Measurements from ENCODE around the gene PRSS36. TPM values are rescaled to one million over a fixed set of nuclear protein-coding genes. Genes with fewer than 3 reads are reported as not detected.
"Not testable (repeated sequence)": the region's sequence is repeated elsewhere in the genome, so short reads cannot be mapped to it uniquely, and the experiment has no call there.

Gene PRSS36
- total RNA-seq, 1 donor = 1.1 TPM

- peak; percentile 95 to 99 (median 99) for DNase-seq (ENCODE audit: low read depth in 2 of 3, low spot score in 2 of 3)
Measured at GRCh38 chr16:31142109-31143010, 7.5 kb downstream of the PRSS36 start.

- no peak for DNase-seq (ENCODE audit: low read depth in 2 of 3, low spot score in 2 of 3)
Measured at GRCh38 chr16:31141489-31142108, 8.3 kb downstream of the PRSS36 start.

GRCh38 chr16:31141071-31141469 lies 8.8 kb downstream of the PRSS36 start:
- not testable (repeated sequence) for DNase-seq (ENCODE audit: low read depth in 2 of 3, low spot score in 2 of 3)

- DNase-seq (ENCODE audit: low read depth in 2 of 3, low spot score in 2 of 3) = no peak
Measured at GRCh38 chr16:31138621-31139578, 11.0 kb downstream of the PRSS36 start.

DNA sequence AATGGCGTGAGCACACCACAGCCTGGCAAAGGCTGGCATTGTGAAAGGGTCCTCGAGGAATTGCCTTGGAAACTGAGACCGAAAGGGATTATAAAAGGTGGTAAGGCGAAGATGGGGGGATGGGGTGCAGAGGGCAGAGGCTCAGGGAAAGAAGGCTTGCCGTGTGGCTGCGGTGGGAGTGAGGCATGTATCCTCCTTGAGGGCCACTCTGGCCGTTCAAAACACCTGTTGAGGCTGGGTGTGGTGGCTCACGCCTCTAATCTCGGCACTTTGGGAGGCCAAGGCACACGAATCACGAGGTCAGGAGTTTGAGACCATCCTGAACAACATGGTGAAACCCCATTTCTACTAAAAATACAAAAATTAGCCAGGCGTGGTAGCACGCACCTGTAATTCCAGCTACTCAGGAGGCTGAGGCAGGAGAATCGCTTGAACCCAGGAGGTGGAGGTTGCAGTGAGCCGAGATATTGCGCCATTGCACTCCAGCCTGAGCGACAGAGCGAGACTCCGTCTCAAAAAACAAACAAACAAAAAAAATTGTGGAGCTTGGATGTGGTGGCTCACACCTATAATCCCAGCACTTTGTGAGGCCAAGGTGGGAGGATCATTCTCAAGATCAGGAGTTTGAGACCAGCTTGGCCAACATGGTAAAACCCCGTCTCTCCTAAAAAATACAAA lies 12.9 kb downstream of the PRSS36 start:
- DNase-seq (ENCODE audit: low read depth in 2 of 3, low spot score in 2 of 3) = not testable (repeated sequence)

GRCh38 chr16:31136287-31136662 lies 13.6 kb downstream of the PRSS36 start:
- no peak for DNase-seq (ENCODE audit: low read depth in 2 of 3, low spot score in 2 of 3)

DNA sequence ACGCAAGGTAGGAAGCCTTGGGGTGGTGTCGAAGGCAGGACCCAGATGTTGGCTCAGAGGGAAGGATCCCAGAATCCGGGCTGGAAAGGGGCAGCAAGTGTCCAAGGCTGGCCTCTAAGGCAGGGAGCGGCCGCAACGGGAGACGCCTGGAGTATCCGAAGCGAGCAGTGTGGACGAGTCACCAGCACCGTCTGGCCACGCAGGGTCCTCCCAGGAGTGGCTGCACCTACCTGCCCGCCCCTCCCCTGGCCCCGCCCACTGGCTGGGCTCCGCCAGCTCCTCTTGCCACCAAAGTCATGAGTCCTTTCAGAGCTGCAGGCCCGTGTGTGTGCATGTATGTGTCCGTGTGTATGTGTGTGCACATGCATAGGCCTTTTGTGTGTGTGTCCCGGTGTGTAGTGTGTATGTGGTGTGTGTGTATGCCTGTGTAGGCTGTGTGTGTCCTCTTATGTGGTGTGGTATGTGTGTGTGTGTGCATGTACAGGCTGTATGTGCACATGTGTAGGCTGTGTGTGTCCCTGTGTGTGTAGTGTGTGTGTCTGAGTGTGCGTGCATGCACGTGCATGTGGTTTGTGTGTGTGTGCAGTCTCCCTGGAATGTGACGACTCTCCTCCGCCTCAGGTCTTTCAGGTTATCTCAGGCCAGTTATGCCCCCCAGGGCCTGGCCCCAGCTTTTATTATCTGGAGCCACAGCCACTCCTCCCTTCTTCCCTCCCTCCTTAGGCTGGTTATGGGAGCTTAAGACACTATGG lies 14.2 kb downstream of the PRSS36 start, which contains the start of gene PRSS8:
PRSS8 (minus strand) TSS at position 193 of the 752 bp plus-strand sequence. CDS start 229 bp downstream, outside the sequence.
- no peak for DNase-seq (ENCODE audit: low read depth in 2 of 3, low spot score in 2 of 3)

- DNase-seq (ENCODE audit: low read depth in 2 of 3, low spot score in 2 of 3) = no peak
Measured at GRCh38 chr16:31134625-31135534, 15.0 kb downstream of the PRSS36 start.

DNA sequence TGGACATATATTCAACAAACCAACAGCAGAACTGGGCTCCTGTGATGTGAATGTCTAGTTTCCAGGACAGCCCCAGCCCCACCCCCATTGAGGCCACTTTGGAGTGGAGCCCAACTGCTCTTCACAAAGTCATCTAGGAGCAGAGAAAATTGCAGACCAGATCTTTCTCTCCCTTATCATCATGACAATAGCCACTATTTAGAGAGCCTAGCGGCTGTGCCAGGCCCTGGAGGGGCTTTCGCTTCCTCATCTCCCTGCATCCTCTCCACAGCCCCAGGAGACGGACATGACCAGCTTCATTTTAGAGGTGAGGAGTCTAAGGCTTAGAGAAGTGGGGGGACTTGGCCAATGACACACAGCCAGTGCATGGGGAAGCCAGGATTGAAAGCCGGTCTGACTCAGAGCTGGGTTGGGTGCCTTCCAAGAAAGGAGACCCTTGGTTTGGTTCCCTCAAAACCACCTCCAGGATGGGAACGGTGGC lies 15.7 kb downstream of the PRSS36 start:
- DNase-seq (ENCODE audit: low read depth in 2 of 3, low spot score in 2 of 3) = no peak

GRCh38 chr16:31133046-31133501 lies 16.8 kb downstream of the PRSS36 start:
- DNase-seq (ENCODE audit: low read depth in 2 of 3, low spot score in 2 of 3) = no peak

GRCh38 chr16:31132303-31132979 lies 17.4 kb downstream of the PRSS36 start:
- DNase-seq (ENCODE audit: low read depth in 2 of 3, low spot score in 2 of 3) = no peak

- DNase-seq (ENCODE audit: low read depth in 2 of 3, low spot score in 2 of 3) = no peak
Measured at GRCh38 chr16:31131841-31132271, 18.0 kb downstream of the PRSS36 start.

DNA sequence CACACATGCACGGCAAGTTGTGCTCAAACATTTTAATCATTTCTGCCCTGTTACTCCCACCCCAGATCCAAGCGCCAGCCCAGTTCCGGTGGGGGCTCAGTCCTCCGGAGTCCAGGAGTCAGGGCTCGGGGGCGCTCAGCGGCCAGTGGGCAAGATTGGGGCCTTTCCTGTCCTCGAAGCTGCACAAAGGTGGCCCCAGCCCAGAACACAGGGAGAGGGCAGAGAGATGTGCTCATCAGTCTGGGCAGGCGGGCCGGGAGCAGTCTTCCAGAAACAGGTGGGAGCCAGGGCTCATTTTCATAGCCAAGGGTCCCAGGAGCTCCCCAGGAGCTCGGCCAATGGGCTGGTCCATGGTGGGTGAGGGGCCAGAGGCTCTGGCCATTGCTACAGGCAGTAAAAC lies 18.4 kb downstream of the PRSS36 start:
- DNase-seq (ENCODE audit: low read depth in 2 of 3, low spot score in 2 of 3) = no peak

- DNase-seq (ENCODE audit: low read depth in 2 of 3, low spot score in 2 of 3) = no peak
Measured at GRCh38 chr16:31130899-31131298, 19.0 kb downstream of the PRSS36 start.

- DNase-seq (ENCODE audit: low read depth in 2 of 3, low spot score in 2 of 3) = peak in 2 of 3 donors; percentile 71 to 80
Measured at GRCh38 chr16:31130336-31130891, 19.5 kb downstream of the PRSS36 start.

DNA sequence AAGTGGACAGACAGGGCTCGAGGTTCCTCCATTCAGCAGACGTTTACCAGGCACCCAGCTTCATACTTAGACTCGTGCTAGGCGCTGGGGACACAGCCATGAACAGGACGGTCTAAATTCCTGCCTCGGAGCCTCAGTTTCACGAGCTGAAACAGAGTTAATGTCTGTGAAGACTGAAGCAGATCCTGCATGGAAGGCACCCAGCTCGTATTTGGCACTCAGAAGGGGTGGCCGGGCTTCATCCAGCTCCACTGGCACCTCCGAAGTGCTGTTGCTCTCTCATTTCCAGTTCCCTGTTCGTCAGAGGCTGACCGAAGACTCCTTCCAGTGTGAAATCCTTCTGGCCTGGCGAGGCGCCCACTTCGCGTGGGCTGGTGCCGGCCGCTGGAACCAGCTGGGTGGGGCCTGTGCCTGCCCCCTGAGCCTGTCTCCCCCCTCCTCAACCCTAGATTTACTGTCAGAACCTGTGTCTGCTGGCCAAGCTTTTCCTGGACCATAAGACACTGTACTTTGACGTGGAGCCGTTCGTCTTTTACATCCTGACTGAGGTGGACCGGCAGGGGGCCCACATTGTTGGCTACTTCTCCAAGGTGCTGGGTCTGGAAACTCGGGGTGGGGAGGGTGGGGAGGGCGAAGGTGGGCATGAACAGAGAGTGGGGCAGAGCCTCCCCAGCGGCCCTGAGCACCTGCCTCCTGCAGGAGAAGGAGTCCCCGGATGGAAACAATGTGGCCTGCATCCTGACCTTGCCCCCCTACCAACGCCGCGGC lies 20.1 kb downstream of the PRSS36 start:
- no peak for DNase-seq (ENCODE audit: low read depth in 2 of 3, low spot score in 2 of 3)
